Peyer's patch (tissue), 4 donors: ENCODE data around the gene NECAB3. TPM values are rescaled to one million over a fixed set of nuclear protein-coding genes. Genes with fewer than 3 reads are reported as not detected.

Source experiments
- DNase-seq, 3 donors: peaks; one replicate each; pipeline ENCODE4 v3.0.0-alpha.2; 2017 to 2019
- H3K27ac ChIP-seq, 4 donors: fragments of 200-600 bp; sonication (generic); one replicate each; pipeline ENCODE4 v1.5.1; 2016 to 2019
- H3K27me3 ChIP-seq, 2 donors: fragments of 200-600 bp; sonication (generic); one replicate each; pipeline ENCODE4 v1.5.1; 2019
- H3K36me3 ChIP-seq, 3 donors: fragments of 200-600 bp; sonication (generic); one replicate each; pipeline ENCODE4 v1.5.1; 2016 to 2019
- H3K4me1 ChIP-seq, 4 donors: fragments of 200-600 bp; sonication (generic); one replicate each; pipeline ENCODE4 v1.5.1; 2016 to 2019
- H3K4me3 ChIP-seq, 4 donors: fragments of 200-600 bp; sonication (generic); 1 replicate in 3 of 4; 2 replicates in 1 of 4; pipeline ENCODE4 v1.5.1; 2016 to 2019; ENCODE audit warnings: mild to moderate bottlenecking in 1 of 4
- H3K9me3 ChIP-seq, 4 donors: fragments of 200-600 bp; sonication (generic); one replicate each; pipeline ENCODE4 v1.5.1; 2016 to 2019; ENCODE audit warnings: mild to moderate bottlenecking in 1 of 4
- POLR2A ChIP-seq, 2 donors: fragments of 450-650 bp; IDR thresholded peaks; one replicate each; pipeline ENCODE4 v1.5.1; 2017; ENCODE audit warnings: antibody characterized with exemption in 2 of 2, mild to moderate bottlenecking in 2 of 2, moderate library complexity in 2 of 2
- total RNA-seq, 4 donors: library from RNA; depleted of rRNA; stranded (reverse); fragments of >200 nt; gene quantifications; one replicate each; pipeline ENCODE4 v1.1.0, GENCODE V29; 2016
- TF ChIP-seq, protein P1 (sequence below), 6 experiments: fragments of 450-650 bp in 4 of 6; fragments of 200-600 bp in 2 of 6; sonication (generic) in 1 of 6; IDR thresholded peaks; one replicate each; pipeline ENCODE4 v1.5.1; 2017 to 2019; ENCODE audit warnings: antibody characterized with exemption in 6 of 6, mild to moderate bottlenecking in 3 of 6, moderate library complexity in 1 of 6

Gene NECAB3
- total RNA-seq, 4 donors from 2014 or later: 77.1 to 146 (median 110) TPM

DNA sequence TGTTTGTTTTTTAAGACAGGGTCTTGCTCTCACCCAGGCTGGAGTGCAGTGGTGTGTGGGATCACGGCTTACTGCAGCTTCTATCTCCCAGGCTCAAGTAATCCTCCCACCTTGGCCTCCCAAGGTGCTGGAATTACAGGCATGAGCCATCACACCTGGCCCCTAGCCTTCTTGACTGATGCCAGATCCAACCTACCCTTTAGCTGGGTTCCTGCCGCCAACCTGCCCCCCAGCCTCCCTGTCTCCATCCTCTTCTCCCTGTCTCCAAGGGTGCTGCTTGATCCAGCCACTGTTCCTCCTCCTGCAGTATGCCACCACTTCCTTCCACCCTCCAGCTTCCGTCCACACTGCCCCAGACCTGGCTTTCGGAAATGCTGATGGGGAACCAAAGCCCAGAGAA is 15.3 kb downstream of the NECAB3 start:
- Histone ChIP-seq H3K27ac (no peak overlapping the region), H3K4me3 (no peak overlapping the region), H3K9me3 (no peaks in the 10 kb centered on the region), H3K36me3 (peaks cover 0 to 43% (median 0%) of the 10 kb centered on the region in 3 donors), H3K4me1 (peaks cover 0 to 25% (median 0%) of the 10 kb centered on the region in 4 donors), H3K27me3 (no peaks in the 10 kb centered on the region)
- TF ChIP-seq POLR2A (IDR thresholded peaks at IDR 0.05): no peak
- TF ChIP-seq, protein P1, sequence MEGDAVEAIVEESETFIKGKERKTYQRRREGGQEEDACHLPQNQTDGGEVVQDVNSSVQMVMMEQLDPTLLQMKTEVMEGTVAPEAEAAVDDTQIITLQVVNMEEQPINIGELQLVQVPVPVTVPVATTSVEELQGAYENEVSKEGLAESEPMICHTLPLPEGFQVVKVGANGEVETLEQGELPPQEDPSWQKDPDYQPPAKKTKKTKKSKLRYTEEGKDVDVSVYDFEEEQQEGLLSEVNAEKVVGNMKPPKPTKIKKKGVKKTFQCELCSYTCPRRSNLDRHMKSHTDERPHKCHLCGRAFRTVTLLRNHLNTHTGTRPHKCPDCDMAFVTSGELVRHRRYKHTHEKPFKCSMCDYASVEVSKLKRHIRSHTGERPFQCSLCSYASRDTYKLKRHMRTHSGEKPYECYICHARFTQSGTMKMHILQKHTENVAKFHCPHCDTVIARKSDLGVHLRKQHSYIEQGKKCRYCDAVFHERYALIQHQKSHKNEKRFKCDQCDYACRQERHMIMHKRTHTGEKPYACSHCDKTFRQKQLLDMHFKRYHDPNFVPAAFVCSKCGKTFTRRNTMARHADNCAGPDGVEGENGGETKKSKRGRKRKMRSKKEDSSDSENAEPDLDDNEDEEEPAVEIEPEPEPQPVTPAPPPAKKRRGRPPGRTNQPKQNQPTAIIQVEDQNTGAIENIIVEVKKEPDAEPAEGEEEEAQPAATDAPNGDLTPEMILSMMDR (IDR thresholded peaks at IDR 0.05): no peak
- DNase-seq: no peak

DNA sequence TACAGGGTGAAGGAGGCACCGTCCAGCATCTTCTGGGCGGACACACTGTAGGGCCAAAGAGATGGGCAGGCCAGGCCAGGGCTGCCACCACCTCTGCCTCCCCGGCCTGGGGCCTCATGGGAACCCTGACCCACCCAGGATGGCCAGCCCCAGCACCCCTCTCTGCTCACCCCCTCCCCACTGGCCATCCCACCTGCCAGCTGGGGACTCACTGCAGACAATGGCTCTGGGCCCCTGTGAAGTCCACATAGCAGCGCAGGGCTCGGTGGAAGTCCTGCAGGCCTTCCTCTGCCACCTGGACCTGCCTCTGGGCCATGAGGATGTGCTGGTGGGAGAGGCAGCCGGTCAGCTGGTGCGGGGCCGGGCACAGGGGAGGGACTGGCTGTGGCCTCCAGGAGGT is 15.7 kb downstream of the NECAB3 start:
- no peaks in the 10 kb centered on the region for H3K27me3 ChIP-seq
- no peak for TF ChIP-seq POLR2A (IDR thresholded peaks at IDR 0.05)
- TF ChIP-seq, protein P1 (IDR thresholded peaks at IDR 0.05): no peak
- no peaks in the 10 kb centered on the region for H3K9me3 ChIP-seq
- H3K36me3 ChIP-seq: peaks cover 0 to 43% (median 0%) of the 10 kb centered on the region in 3 donors
- peaks cover 0 to 28% (median 0%) of the 10 kb centered on the region in 4 donors for H3K4me1 ChIP-seq
- DNase-seq: no peak
- H3K27ac ChIP-seq: no peak overlapping the region
- no peak overlapping the region for H3K4me3 ChIP-seq

DNA sequence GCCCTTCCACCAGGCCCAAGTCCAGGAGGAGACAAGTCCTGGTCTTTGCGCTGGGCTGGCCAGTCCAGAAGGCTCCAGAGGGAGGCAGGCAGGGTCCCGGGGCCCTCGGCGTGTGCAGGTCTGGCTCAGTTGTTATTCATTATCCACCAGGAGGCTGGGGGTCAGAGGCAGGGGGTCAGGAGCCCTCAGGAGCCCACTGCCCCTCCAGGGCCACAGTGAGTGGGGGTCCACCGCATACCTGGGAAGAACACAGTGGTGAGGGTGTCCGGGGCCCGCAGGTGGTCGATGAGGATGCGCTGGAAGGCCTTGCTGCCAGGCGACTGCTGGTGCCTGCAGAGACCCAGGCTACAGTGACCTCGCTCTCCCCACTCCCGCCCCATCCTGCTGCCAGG is 16.5 kb downstream of the NECAB3 start:
- DNase-seq: peak in 1 of 3 donors; percentile 39
- Histone ChIP-seq H3K36me3 (peaks cover 0 to 43% (median 0%) of the 10 kb centered on the region in 3 donors), H3K27me3 (no peaks in the 10 kb centered on the region), H3K9me3 (no peaks in the 10 kb centered on the region), H3K4me1 (peaks cover 0 to 30% (median 2%) of the 10 kb centered on the region in 4 donors), H3K27ac (no peak overlapping the region), H3K4me3 (no peak overlapping the region)
- TF ChIP-seq POLR2A (IDR thresholded peaks at IDR 0.05): no peak
- TF ChIP-seq, protein P1 (IDR thresholded peaks at IDR 0.05): no peak

DNA sequence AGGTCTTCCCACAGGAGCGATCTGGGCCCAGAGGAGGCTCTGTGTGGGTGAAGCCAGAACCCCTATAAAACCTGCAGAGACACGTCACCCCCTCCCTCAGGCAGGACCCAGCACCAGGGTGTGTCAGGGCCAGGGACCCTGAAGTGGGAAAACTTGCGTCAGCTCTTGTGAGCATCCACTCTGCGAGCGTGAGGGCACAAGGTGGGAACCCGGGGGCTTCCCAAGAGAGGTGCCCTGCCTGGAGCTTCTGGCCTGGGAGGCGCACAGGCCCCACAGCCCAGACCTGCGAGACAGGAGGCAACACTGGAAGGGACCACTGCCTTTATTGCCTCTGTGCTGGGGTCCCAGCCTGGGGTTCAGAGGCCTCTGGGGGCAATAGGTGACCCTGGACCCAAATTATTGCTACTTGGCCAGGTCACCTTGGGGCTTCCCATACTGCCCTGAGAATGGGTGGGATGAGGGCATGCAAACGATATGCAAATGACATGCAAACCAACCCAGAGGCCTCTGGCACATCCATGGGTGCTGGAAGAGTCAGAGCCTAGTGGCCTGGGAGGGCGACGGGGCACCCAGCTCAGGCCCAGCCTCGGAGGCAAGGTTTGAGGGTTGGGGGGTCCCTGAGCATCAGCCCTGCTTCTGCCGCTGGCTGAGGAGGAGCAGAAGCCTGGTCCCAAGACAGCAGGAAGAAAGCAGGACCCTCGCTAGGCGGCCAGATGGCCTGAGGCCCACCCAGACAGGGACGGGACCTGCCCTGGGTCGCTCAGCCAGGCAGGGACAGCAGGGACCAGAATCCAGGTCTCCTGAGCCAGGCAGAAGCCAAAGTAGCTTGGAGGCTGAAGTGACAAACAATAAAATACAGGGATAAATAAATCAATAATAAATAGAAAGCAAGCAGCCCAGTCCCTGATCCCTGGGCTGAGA is 17.2 kb downstream of the NECAB3 start:
- DNase-seq: peak in 1 of 3 donors; percentile 38
- no peak overlapping the region for H3K4me3 ChIP-seq
- TF ChIP-seq POLR2A (IDR thresholded peaks at IDR 0.05): no peak
- TF ChIP-seq, protein P1 (IDR thresholded peaks at IDR 0.05): no peak

DNA sequence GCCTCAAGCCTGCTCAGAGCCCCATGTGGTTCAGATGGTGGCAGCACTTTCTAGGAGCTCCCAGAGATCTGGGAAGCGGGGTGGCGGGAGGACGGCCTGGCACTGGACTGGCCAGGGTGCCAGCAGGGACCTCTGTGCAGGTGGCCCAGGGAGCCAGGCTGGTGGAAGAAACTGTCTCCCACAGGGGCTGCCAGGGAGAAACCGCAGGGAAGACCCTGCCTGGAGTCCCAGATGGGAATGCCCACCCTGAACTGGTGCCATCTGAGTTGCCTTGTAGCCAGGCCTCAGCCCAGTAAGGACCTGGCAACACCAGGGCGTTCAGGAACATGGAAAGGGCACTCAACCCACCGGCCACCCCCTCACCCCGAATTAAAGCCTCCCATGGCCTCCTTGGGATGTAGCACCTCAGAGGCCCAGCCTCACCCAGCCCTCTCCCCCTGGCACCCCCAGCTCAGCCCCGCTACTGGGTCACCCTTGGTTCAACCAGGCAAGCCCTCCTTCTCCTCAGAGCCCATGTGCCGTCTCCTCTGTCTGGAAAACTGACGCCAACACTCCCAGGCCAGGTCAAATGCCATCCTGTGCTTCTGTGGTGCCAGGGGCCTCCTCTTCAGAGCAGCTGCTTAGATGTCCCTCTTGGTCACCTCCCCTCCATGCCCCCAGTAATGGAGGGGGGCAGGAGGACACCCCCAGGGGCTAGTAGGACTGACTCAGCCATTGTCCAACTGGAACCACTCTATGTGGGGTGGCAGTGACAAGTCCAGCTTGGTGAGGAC is 18.0 kb downstream of the NECAB3 start:
- peak in 1 of 3 donors; percentile 34 for DNase-seq
- Histone ChIP-seq H3K9me3 (no peaks in the 10 kb centered on the region), H3K4me1 (peaks cover 0 to 35% (median 2%) of the 10 kb centered on the region in 4 donors), H3K36me3 (peaks cover 0 to 42% (median 0%) of the 10 kb centered on the region in 3 donors), H3K27me3 (no peaks in the 10 kb centered on the region), H3K4me3 (no peak overlapping the region), H3K27ac (no peak overlapping the region)
- TF ChIP-seq, protein P1 (IDR thresholded peaks at IDR 0.05): no peak
- no peak for TF ChIP-seq POLR2A (IDR thresholded peaks at IDR 0.05)

More for the DNA sequence above, 17.2 kb downstream of the NECAB3 start:
- H3K27ac ChIP-seq: no peak overlapping the region
- H3K4me1 ChIP-seq: peaks cover 0 to 28% (median 2%) of the 10 kb centered on the region in 4 donors
- peaks cover 0 to 43% (median 0%) of the 10 kb centered on the region in 3 donors for H3K36me3 ChIP-seq
- no peaks in the 10 kb centered on the region for H3K27me3 ChIP-seq
- no peaks in the 10 kb centered on the region for H3K9me3 ChIP-seq
